HG02884 (cell line): ENCODE results near the gene FASN.

ENCODE experiments used
- ATAC-seq: cut with Tn5 transposase; IDR thresholded peaks from one replicate; pipeline ENCODE4 v1.9.1; 2021; ENCODE audit warnings: mild to moderate bottlenecking, moderate library complexity; ENCODE audit not compliant: unreplicated experiment

Gene FASN

GRCh38 chr17:82089723-82090548, 8.1 kb downstream of the FASN start:
- ATAC-seq: no peak

DNA sequence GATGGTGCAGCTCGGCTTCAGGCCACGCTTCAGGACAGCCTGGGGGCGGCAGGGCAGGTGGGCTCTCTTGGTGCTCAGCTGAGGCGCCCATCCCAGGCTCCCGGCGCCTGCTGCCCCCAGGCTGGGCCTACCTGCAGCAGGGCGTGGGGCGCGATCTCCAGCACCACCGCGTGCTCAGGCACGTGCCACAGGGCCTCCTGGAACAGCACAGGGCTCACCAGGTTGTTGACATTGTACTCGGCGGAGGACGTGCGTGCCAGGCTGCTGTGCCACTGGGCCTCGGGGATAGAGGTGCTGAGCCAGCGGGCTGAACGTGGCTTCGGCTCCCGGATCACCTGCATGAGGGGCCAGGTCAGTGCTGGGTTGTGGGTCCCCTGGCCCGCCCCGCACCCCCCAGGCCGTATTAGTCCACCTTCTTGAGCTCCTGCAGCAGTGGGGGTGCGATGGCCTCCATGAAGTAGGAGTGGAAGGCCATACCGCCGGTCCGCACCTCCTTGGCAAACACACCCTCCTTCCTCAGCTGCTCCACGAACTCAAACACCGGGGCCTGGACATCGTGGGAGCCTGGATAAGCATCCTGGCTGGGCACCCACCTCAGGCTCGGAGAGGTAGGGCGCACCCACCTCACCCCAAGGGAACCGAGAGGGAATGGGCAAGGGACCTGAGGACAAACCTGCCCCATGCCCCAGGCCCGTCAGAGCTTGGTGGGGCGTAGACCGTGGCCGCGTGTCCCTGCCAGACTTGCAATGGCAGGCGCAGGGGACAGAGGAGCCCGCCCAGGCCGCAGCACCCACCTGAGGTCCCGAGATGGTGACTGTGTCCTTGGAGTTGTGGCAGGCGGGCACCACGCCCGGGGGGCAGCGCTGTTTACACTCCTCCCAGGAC, 9.0 kb downstream of the FASN start:
- ATAC-seq: no peak

- ATAC-seq: no peak
These were observed 9.8 kb downstream of the FASN start for GRCh38 chr17:82087961-82088837.

- ATAC-seq: no peak
These were observed 10.8 kb downstream of the FASN start for GRCh38 chr17:82086941-82087906.

- ATAC-seq: no peak
These were observed 11.9 kb downstream of the FASN start for GRCh38 chr17:82085931-82086764.

GRCh38 chr17:82085031-82085861, 12.8 kb downstream of the FASN start:
- no peak for ATAC-seq

DNA sequence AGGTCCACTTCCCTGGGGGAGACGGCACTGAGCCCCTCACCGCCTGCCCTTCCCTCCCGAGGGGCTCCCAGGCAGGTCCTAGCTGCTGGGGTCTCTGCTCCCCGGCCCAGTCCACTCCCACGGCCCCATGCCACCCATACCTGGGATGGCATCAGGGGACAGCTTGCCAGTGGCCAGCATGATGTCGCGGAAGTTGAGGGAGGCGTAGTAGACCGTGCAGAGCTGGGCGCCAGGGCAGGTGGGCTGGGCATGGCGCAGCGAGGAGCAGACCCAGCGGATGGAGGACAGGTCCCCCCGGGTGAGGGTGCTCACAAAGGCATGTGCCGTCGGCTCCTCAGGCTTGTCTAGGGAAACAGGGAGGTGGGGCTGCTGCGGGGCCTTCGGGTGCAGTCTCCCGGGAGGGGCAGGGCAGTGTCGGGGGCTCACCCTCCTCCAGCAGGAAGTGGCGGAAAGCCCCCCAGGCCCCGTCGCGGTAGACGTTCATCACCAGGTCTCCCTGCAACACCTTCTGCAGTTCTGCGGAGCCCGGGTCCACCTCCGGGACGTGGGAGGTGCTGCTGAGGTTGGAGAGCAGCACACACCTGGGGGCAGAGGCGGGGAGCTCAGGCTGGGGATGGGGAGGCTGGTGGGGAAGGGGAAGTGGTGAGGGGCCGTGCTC, 13.5 kb downstream of the FASN start:
- no peak for ATAC-seq

- no peak for ATAC-seq
These were observed 14.3 kb downstream of the FASN start for GRCh38 chr17:82083533-82084359.

DNA sequence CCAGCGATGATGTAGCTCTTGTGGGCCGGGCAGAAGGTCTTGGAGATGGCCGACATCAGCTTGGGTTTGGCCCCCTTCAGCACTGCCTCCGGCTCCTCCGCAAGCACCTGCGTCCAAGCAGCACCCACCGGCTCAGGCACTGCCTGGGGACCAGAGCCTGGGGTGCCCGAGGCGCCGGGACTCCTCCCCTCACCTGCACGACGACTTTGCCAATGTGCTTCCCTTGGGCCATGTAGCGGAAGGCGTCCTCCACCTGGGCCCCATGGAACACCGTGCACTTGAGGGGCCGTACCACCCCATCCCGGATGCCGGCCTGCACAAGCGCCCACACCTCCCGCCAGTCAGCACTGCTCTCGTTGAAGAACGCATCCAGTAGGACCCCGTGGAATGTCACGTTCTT, 15.0 kb downstream of the FASN start:
- ATAC-seq: no peak

DNA sequence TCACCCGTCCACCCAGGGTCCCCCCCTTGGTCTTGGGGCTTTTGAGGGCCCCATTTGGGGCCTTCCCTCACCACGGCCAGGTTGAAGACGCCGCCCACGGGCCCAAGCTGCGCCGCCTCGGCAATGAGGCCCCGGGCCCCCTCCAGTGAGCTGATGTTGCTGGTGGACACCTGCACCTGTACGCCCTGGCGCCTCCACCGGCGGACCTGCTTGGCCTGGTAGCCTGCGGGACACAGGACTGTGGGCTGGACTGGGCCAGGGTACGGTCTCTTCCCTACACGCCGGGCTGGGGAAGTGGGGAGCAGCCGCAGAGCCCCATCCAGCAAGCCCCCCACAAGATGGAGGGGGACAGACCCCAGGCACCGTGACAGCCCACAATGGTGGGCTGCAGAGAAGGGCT, 15.6 kb downstream of the FASN start:
- ATAC-seq: no peak

DNA sequence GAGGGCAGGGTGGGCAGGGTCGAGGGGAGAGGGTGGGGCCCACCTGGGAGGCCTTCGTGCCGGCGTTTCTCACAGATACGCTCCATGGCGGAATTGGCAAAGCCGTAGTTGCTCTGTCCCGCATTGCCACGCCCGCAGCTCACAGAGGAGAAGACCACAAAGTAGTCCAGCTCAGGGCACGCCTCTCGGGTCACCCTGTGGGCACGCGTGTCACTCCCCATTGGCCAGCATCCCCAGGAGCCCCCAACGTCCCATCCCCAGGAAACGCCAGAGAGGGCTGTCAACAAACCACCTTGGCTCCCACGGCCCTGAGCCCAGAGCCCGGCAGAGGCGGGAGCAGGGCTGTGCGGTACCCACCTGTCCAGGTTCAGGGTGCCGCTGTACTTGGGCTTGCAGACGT, 16.1 kb downstream of the FASN start:
- ATAC-seq: no peak

DNA sequence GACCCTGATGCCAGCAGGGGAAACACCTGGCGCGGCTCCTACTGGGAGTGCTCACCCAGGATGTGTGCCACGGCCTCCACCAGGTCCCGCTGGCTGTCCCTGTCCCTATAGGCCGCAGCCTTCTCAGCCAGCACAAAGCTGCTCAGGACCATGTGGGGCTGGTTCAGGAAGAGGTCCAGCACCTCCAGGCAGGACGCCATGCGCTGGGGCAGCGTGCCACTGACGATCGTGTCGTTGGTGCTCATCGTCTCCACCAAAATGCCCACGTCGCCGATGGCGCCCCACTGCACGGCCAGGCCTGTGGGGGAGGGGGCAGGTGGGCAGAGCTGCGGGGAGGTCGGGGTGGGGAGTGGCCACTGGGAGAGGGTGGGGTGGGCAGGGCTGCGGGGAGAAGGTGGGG, 16.5 kb downstream of the FASN start:
- no peak for ATAC-seq

- no peak for ATAC-seq
These were observed 17.1 kb downstream of the FASN start for GRCh38 chr17:82080789-82081464.

DNA sequence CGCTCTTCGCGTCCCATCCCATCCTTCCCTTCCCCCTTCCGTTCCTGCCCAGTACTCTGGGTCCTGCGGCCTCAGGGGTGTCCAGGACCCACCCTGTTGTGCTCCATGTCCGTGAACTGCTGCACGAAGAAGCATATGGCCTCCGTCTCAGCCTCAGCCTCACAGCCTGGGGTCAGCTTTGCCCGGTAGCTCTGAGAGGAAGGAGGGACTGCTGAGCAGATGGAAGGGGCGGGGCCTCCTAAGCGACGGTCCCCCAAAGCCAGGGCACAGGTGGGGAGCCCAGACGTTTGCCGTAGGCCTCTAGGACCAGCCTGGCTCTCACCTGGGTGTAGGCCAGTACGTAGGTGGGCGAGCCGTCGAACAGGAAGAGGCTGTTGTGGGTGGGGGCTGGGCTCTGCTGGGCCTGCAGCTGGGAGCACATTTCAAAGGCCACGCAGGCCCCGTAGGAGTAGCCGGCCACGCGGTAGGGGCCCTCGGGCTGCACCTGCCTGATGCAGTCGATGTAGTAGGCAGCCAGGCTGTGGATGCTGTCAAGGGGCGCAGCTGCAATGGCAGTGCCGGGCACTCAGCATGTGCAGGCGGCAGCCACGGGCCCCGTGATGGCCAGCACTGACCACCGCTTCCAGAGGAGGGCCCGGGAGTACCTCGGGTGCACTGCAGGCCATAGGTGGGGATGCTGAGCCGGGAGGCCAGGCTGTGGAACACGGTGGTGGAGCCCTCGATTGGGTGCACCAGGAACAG, 17.8 kb downstream of the FASN start:
- no peak for ATAC-seq

- ATAC-seq: no peak
These were observed 18.9 kb downstream of the FASN start for GRCh38 chr17:82079001-82079677.
